Measurements from ENCODE around the gene SHD. TPM values are rescaled to one million over a fixed set of nuclear protein-coding genes. Genes with fewer than 3 reads are reported as not detected.

The SHD gene
- total and polyA plus RNA-seq, 9 of the 15 experiments (the other 6 are each of a cell fraction or from before 2014, with no cell fraction given): 0.05 to 0.62 (median 0.15) TPM; not detected in 5

DNA sequence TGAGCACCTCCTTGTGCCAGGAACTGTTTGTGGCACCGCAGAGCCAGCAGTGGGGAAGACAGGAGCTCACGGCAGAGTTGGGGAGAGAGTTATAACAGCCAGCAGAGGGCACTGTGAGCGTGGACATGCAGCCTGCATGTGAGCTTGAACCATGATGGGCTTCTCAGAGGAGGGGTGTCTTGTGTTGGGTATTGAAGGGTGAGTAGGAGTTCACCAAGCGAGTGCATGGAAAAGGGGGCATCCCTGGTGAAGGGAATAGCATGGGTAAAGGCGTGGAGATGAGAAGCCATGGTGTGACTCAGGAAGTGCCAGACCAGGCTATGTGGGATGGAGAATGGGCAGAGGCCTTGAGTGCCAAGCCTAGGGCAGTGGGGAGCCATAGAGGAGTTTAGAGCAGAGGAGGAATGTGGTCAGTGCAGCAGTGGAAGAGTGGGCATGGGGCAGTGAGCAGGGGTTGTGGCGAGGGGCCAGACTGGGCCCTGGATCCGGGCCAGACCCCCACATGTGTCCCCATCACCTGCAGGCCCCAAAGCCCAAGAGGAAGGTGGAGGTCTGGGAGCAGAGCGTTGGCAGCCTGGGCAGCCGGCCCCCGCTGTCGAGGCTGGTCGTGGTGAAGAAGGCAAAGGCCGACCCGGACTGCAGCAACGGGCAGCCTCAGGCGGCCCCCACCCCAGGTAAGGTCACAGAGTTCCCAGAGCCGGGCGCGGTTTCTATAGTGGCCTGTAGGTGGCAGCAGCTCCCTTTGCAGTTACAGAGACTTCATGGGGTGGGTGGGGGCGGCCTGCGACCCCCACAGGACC is 11.8 kb upstream of the SHD start (continued):
- TF ChIP-seq FOXA1 (IDR thresholded peaks at IDR 0.05; ENCODE audit: borderline replicate concordance) (no peak), MAZ (CRISPR knock-in tag; conservative IDR thresholded peaks at IDR 0.05 in 1 of 2, IDR thresholded peaks at IDR 0.05 in 1 of 2) (peak in 1 of 2 experiments; percentile 64; a peak in 2 of 4 replicates), KHSRP (IDR thresholded peaks at IDR 0.05) (no peak), SOX6 (IDR thresholded peaks at IDR 0.05) (0 out of 2 replicates have a peak, but pooled peaks have one; percentile 11), THRAP3 (IDR thresholded peaks at IDR 0.05; ENCODE audit: borderline replicate concordance) (0 out of 2 replicates have a peak, but pooled peaks have one; percentile 56), L3MBTL2 (IDR thresholded peaks at IDR 0.05) (no peak), POLR2A (conservative IDR thresholded peaks at IDR 0.05) (peak; percentile 37; the same call in 1 of the 2 replicates), SETDB1 (IDR thresholded peaks at IDR 0.05; ENCODE audit: low read length) (no peak), ZKSCAN3 (CRISPR knock-in tag; IDR thresholded peaks at IDR 0.05) (no peak), LARP7 (IDR thresholded peaks at IDR 0.05) (0 out of 2 replicates have a peak, but pooled peaks have one; percentile 39), MTA1 (IDR thresholded peaks at IDR 0.05; ENCODE audit: borderline replicate concordance) (peak; percentile 54; the same call in 1 of the 2 replicates), ZNF780A (CRISPR knock-in tag; IDR thresholded peaks at IDR 0.05) (no peak), NBN (IDR thresholded peaks at IDR 0.05; ENCODE audit: low read depth) (no peak), YY1 (IDR thresholded peaks at IDR 0.05; ENCODE audit: borderline replicate concordance in 1 of 3, control insufficient read depth in 1 of 3, extremely low read depth in 1 of 3, insufficient read depth in 3 of 3, insufficient read length in 1 of 3, insufficient replicate concordance in 2 of 3, low read depth in 1 of 3, low read length in 2 of 3) (peak in 2 of 3 experiments; percentile 8 to 18), CREBBP (IDR thresholded peaks at IDR 0.05; ENCODE audit: low read depth, low read length) (no peak)
- TF ChIP-seq, protein P1, sequence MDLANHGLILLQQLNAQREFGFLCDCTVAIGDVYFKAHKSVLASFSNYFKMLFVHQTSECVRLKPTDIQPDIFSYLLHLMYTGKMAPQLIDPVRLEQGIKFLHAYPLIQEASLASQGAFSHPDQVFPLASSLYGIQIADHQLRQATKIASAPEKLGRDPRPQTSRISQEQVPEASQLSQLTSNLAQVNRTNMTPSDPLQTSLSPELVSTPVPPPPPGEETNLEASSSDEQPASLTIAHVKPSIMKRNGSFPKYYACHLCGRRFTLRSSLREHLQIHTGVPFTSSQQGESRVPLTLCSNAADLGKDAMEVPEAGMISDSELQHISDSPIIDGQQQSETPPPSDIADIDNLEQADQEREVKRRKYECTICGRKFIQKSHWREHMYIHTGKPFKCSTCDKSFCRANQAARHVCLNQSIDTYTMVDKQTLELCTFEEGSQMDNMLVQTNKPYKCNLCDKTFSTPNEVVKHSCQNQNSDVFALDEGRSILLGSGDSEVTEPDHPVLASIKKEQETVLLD (IDR thresholded peaks at IDR 0.05): 0 out of 2 replicates have a peak, but pooled peaks have one; percentile 22
- TF ChIP-seq, protein P2, sequence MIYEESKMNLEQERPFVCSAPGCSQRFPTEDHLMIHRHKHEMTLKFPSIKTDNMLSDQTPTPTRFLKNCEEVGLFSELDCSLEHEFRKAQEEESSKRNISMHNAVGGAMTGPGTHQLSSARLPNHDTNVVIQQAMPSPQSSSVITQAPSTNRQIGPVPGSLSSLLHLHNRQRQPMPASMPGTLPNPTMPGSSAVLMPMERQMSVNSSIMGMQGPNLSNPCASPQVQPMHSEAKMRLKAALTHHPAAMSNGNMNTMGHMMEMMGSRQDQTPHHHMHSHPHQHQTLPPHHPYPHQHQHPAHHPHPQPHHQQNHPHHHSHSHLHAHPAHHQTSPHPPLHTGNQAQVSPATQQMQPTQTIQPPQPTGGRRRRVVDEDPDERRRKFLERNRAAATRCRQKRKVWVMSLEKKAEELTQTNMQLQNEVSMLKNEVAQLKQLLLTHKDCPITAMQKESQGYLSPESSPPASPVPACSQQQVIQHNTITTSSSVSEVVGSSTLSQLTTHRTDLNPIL (CRISPR knock-in tag; IDR thresholded peaks at IDR 0.05): no peak
- TF ChIP-seq, protein P3, sequence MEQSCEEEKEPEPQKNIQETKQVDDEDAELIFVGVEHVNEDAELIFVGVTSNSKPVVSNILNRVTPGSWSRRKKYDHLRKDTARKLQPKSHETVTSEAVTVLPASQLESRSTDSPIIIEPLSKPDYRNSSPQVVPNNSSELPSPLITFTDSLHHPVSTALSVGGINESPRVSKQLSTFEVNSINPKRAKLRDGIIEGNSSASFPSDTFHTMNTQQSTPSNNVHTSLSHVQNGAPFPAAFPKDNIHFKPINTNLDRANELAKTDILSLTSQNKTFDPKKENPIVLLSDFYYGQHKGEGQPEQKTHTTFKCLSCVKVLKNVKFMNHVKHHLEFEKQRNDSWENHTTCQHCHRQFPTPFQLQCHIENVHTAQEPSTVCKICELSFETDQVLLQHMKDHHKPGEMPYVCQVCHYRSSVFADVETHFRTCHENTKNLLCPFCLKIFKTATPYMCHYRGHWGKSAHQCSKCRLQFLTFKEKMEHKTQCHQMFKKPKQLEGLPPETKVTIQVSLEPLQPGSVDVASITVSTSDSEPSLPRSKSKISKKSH (CRISPR knock-in tag; IDR thresholded peaks at IDR 0.05): no peak
- TF ChIP-seq, protein P4, sequence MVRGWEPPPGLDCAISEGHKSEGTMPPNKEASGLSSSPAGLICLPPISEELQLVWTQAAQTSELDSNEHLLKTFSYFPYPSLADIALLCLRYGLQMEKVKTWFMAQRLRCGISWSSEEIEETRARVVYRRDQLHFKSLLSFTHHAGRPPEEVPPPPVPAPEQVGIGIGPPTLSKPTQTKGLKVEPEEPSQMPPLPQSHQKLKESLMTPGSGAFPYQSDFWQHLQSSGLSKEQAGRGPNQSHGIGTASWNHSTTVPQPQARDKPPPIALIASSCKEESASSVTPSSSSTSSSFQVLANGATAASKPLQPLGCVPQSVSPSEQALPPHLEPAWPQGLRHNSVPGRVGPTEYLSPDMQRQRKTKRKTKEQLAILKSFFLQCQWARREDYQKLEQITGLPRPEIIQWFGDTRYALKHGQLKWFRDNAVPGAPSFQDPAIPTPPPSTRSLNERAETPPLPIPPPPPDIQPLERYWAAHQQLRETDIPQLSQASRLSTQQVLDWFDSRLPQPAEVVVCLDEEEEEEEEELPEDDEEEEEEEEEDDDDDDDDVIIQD (CRISPR knock-in tag; IDR thresholded peaks at IDR 0.05): no peak
- TF ChIP-seq, protein P5, sequence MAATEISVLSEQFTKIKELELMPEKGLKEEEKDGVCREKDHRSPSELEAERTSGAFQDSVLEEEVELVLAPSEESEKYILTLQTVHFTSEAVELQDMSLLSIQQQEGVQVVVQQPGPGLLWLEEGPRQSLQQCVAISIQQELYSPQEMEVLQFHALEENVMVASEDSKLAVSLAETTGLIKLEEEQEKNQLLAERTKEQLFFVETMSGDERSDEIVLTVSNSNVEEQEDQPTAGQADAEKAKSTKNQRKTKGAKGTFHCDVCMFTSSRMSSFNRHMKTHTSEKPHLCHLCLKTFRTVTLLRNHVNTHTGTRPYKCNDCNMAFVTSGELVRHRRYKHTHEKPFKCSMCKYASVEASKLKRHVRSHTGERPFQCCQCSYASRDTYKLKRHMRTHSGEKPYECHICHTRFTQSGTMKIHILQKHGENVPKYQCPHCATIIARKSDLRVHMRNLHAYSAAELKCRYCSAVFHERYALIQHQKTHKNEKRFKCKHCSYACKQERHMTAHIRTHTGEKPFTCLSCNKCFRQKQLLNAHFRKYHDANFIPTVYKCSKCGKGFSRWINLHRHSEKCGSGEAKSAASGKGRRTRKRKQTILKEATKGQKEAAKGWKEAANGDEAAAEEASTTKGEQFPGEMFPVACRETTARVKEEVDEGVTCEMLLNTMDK (IDR thresholded peaks at IDR 0.05; ENCODE audit: borderline replicate concordance, insufficient read depth, low read depth, low read length, poor library complexity, severe bottlenecking): peak; percentile 42
